ENCODE measurements around the gene CHRNA4. TPM values are rescaled to one million over a fixed set of nuclear protein-coding genes. Genes with fewer than 3 reads are reported as not detected.

CHRNA4 gene
- total RNA-seq: not detected

- DNase-seq: no peak
- Mint-ChIP-seq H3K27me3 (peaks cover 11% of the 10 kb centered on the region), H3K9me3 (no peaks in the 10 kb centered on the region), H3K27ac (no peak within 1 kb of the TSS), H3K4me1 (no peaks in the 10 kb centered on the region), H3K36me3 (ENCODE audit: low read depth) (no peaks in the 10 kb centered on the region), H3K4me3 (no peak within 1 kb of the TSS)
- CTCF ChIA-PET: no interaction called here
- POLR2A ChIA-PET: no interaction called here
Observed at GRCh38 chr20:63360850-63361518, at the start of gene CHRNA4. TSS of gene CHRNA4 (minus strand) at chr20:63361349. CDS start at chr20:63361165, 184 bp downstream.

GRCh38 chr20:63409834-63410435 is 48.8 kb upstream of the CHRNA4 start:
- Mint-ChIP-seq H3K27me3 (no peaks in the 10 kb centered on the region), H3K4me3 (no peak overlapping the region), H3K27ac (no peak overlapping the region), H3K4me1 (peaks cover 9% of the 10 kb centered on the region), H3K9me3 (peaks cover 4% of the 10 kb centered on the region), H3K36me3 (ENCODE audit: low read depth) (no peaks in the 10 kb centered on the region)
- POLR2A ChIA-PET: no interaction called here
- DNase-seq: no peak
- CTCF ChIA-PET: no interaction called here

GRCh38 chr20:63409066-63409833 is 48.1 kb upstream of the CHRNA4 start:
- H3K4me3 Mint-ChIP-seq: no peak overlapping the region
- no peaks in the 10 kb centered on the region for H3K36me3 Mint-ChIP-seq (ENCODE audit: low read depth)
- CTCF ChIA-PET: no interaction called here
- no peak for DNase-seq
- peaks cover 9% of the 10 kb centered on the region for H3K4me1 Mint-ChIP-seq
- H3K9me3 Mint-ChIP-seq: peaks cover 4% of the 10 kb centered on the region
- POLR2A ChIA-PET: no interaction called here
- H3K27ac Mint-ChIP-seq: no peak overlapping the region
- no peaks in the 10 kb centered on the region for H3K27me3 Mint-ChIP-seq

GRCh38 chr20:63408684-63409046 is 47.5 kb upstream of the CHRNA4 start:
- no peaks in the 10 kb centered on the region for H3K36me3 Mint-ChIP-seq (ENCODE audit: low read depth)
- peaks cover 4% of the 10 kb centered on the region for H3K9me3 Mint-ChIP-seq
- ChIA-PET POLR2A (no interaction called here), CTCF (no interaction called here)
- peaks cover 9% of the 10 kb centered on the region for H3K4me1 Mint-ChIP-seq
- no peak for DNase-seq
- H3K27ac Mint-ChIP-seq: no peak overlapping the region
- no peaks in the 10 kb centered on the region for H3K27me3 Mint-ChIP-seq
- H3K4me3 Mint-ChIP-seq: no peak overlapping the region

- POLR2A ChIA-PET: no interaction called here
- CTCF ChIA-PET: no interaction called here
- no peak overlapping the region for H3K27ac Mint-ChIP-seq
- no peak for DNase-seq
- H3K27me3 Mint-ChIP-seq: no peaks in the 10 kb centered on the region
- H3K4me3 Mint-ChIP-seq: no peak overlapping the region
- H3K9me3 Mint-ChIP-seq: peaks cover 4% of the 10 kb centered on the region
- no peaks in the 10 kb centered on the region for H3K36me3 Mint-ChIP-seq (ENCODE audit: low read depth)
- peaks cover 9% of the 10 kb centered on the region for H3K4me1 Mint-ChIP-seq
Observed at GRCh38 chr20:63407928-63408683, 47.0 kb upstream of the CHRNA4 start.

- H3K36me3 Mint-ChIP-seq (ENCODE audit: low read depth): no peaks in the 10 kb centered on the region
- ChIA-PET POLR2A (no interaction called here), CTCF (no interaction called here)
- H3K9me3 Mint-ChIP-seq: peaks cover 4% of the 10 kb centered on the region
- DNase-seq: no peak
- no peak overlapping the region for H3K4me3 Mint-ChIP-seq
- H3K27ac Mint-ChIP-seq: no peak overlapping the region
- H3K27me3 Mint-ChIP-seq: no peaks in the 10 kb centered on the region
- H3K4me1 Mint-ChIP-seq: peaks cover 2% of the 10 kb centered on the region
Observed at GRCh38 chr20:63406617-63407245, 45.6 kb upstream of the CHRNA4 start.

GRCh38 chr20:63406011-63406410 is 44.9 kb upstream of the CHRNA4 start:
- no peak for DNase-seq
- H3K9me3 Mint-ChIP-seq: peaks cover 4% of the 10 kb centered on the region
- H3K36me3 Mint-ChIP-seq (ENCODE audit: low read depth): no peaks in the 10 kb centered on the region
- no peak overlapping the region for H3K27ac Mint-ChIP-seq
- no peak overlapping the region for H3K4me3 Mint-ChIP-seq
- ChIA-PET CTCF (no interaction called here), POLR2A (no interaction called here)
- no peaks in the 10 kb centered on the region for H3K27me3 Mint-ChIP-seq
- no peaks in the 10 kb centered on the region for H3K4me1 Mint-ChIP-seq

- Mint-ChIP-seq H3K27ac (no peak overlapping the region), H3K4me3 (no peak overlapping the region), H3K36me3 (ENCODE audit: low read depth) (no peaks in the 10 kb centered on the region), H3K9me3 (peaks cover 4% of the 10 kb centered on the region), H3K27me3 (no peaks in the 10 kb centered on the region), H3K4me1 (no peaks in the 10 kb centered on the region)
- DNase-seq: no peak
- CTCF ChIA-PET: no interaction called here
- POLR2A ChIA-PET: no interaction called here
Observed at GRCh38 chr20:63405102-63405730, 44.1 kb upstream of the CHRNA4 start.

- ChIA-PET CTCF (no interaction called here), POLR2A (no interaction called here)
- no peak for DNase-seq
- Mint-ChIP-seq H3K27ac (no peak overlapping the region), H3K4me1 (no peaks in the 10 kb centered on the region), H3K27me3 (no peaks in the 10 kb centered on the region), H3K4me3 (no peak overlapping the region), H3K36me3 (ENCODE audit: low read depth) (no peaks in the 10 kb centered on the region), H3K9me3 (peaks cover 4% of the 10 kb centered on the region)
Observed at GRCh38 chr20:63404129-63405085, 43.3 kb upstream of the CHRNA4 start.

GRCh38 chr20:63403403-63404105 is 42.4 kb upstream of the CHRNA4 start:
- Mint-ChIP-seq H3K36me3 (ENCODE audit: low read depth) (no peaks in the 10 kb centered on the region), H3K27me3 (no peaks in the 10 kb centered on the region), H3K4me3 (no peak overlapping the region), H3K4me1 (no peaks in the 10 kb centered on the region), H3K9me3 (no peaks in the 10 kb centered on the region), H3K27ac (no peak overlapping the region)
- DNase-seq: no peak
- ChIA-PET POLR2A (no interaction called here), CTCF (no interaction called here)

GRCh38 chr20:63402860-63403220 is 41.7 kb upstream of the CHRNA4 start:
- no peak overlapping the region for H3K4me3 Mint-ChIP-seq
- H3K4me1 Mint-ChIP-seq: no peaks in the 10 kb centered on the region
- DNase-seq: no peak
- no peaks in the 10 kb centered on the region for H3K9me3 Mint-ChIP-seq
- H3K36me3 Mint-ChIP-seq (ENCODE audit: low read depth): no peaks in the 10 kb centered on the region
- H3K27ac Mint-ChIP-seq: no peak overlapping the region
- ChIA-PET POLR2A (no interaction called here), CTCF (no interaction called here)
- no peaks in the 10 kb centered on the region for H3K27me3 Mint-ChIP-seq

Measured in activated CD4-positive, alpha-beta memory T cell treated with anti-CD3 and anti-CD28 coated beads, Interleukin-2, amount 10 ng/mL, durations not matched to agents 7 days and 5 days (primary cell).